NT2/D1 (cell line): ENCODE results near the gene RIT2.

Source experiments
- DNase-seq: peaks from one replicate; pipeline ENCODE4 v3.0.0-alpha.2; 2011; ENCODE audit warnings: low read depth, low spot score
- H3K27me3 ChIP-seq: 2 replicates; pipeline ENCODE4 v1.6.0; 2011; ENCODE audit warnings: mild to moderate bottlenecking; ENCODE audit not compliant: insufficient read length, insufficient read depth
- H3K36me3 ChIP-seq: 2 replicates; pipeline ENCODE4 v1.6.1; 2011; ENCODE audit warnings: mild to moderate bottlenecking, low read length, mixed read lengths; ENCODE audit not compliant: insufficient read depth, insufficient read length
- H3K4me1 ChIP-seq: 2 replicates; pipeline ENCODE4 v1.5.1; 2011; ENCODE audit not compliant: insufficient read depth, insufficient read length
- H3K4me3 ChIP-seq: 2 replicates; pipeline ENCODE4 v1.5.1; 2011; ENCODE audit warnings: low read depth; ENCODE audit not compliant: insufficient read length
- H3K9ac ChIP-seq: 2 replicates; pipeline ENCODE4 v1.6.0; 2011; ENCODE audit warnings: low read depth; ENCODE audit not compliant: insufficient read length
- H3K9me3 ChIP-seq: 2 replicates; pipeline ENCODE4 v1.5.1; 2011; ENCODE audit warnings: mild to moderate bottlenecking, low read length; ENCODE audit not compliant: insufficient read depth
- SUZ12 ChIP-seq: IDR thresholded peaks from 2 replicates; pipeline ENCODE4 v1.6.1; 2011; ENCODE audit not compliant: insufficient read length, insufficient read depth; ENCODE audit errors: extremely low read depth
- YY1 ChIP-seq: IDR thresholded peaks from 2 replicates; pipeline ENCODE4 v1.6.1; 2011; ENCODE audit not compliant: insufficient read length, insufficient read depth
- ZNF274 ChIP-seq: IDR thresholded peaks from 2 replicates; pipeline ENCODE4 v1.6.1; 2011; ENCODE audit warnings: mild to moderate bottlenecking, low read depth, low read length

RIT2 gene

DNA sequence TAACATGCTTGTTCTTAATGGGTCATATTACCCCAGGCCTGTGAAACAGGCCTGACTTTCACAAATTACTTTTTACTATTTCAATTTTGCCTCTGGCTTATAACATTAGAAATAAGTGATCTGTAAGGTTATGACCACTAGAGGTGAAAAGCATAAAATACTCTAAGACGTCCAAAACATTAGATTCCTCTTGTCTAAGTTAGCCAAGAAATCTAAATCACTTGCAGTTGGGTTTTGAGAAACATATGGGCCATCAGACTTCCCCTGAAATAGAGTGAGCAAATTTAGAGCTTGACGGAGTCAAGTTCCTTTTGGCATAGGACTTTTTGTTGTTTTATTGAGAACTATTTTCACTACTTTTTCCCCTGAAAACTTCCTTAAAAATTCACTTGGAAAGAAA, 32.7 kb upstream of the RIT2 start:
- no peak for DNase-seq

DNA sequence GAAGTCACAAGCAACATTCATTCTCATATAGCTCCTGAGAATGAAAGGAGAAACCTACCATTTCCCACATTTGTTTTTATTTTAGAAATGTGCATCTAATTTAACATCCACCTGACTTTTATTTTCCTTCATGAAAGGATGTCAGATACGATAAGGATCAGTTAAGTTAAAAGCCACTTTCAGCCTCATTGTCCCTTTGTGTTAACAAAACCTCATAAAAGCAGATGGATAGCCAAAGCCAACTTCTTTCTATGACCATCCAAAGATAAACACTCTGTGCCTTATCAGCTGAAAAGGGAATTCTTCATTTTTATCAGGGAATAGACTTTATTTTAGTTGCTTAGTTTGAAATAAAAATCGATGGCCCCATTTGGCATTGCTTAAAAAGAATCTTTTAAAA, 25.7 kb upstream of the RIT2 start:
- no peaks in the 10 kb centered on the region for H3K4me1 ChIP-seq
- H3K9ac ChIP-seq, result no peak overlapping the region
- DNase-seq, result no peak
- no peaks in the 10 kb centered on the region; the same call in 1 of the 2 replicates for H3K9me3 ChIP-seq
- TF ChIP-seq YY1, result no peak
- no peaks in the 10 kb centered on the region for H3K36me3 ChIP-seq
- H3K4me3 ChIP-seq, result no peak overlapping the region
- no peaks in the 10 kb centered on the region for H3K27me3 ChIP-seq

More for the DNA sequence above, 32.7 kb upstream of the RIT2 start:
- no peaks in the 10 kb centered on the region for H3K27me3 ChIP-seq
- H3K9ac ChIP-seq, result no peak overlapping the region
- no peaks in the 10 kb centered on the region for H3K9me3 ChIP-seq
- H3K4me1 ChIP-seq, result no peaks in the 10 kb centered on the region
- TF ChIP-seq ZNF274 (no peak), YY1 (no peak), SUZ12 (no peak)
- no peaks in the 10 kb centered on the region for H3K36me3 ChIP-seq
- no peak overlapping the region for H3K4me3 ChIP-seq

DNA sequence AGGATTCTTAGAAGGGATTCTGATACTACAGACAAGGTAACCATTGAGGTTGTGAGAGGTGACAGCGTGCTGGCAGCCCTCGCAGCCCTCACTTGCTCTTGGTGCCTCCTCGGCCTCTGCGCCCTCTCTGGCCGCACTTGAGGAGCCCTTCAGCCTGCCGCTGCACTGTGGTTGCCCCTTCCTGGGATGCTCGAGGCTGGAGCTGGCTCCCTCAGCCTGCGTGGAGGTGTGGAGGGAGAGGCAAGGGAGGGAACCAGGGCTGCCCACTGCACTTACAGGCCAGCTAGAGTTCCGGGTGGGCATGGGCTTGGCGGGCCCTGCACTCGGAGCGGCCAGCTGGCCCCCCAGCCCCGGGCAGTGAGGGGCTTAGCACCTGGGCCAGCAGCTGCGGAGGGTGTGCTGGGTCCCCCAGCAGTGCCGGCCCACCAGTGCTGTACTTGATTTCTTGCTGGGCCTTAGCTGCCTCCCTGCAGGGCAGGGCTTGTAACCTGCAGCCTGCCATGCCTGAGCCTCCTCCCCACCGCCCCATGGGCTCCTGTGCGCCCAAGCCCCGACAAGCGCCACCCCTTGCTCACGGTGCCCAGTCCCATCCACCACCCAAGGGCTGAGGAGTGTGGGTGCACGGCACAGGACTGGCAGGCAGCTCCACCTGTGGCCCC, 23.9 kb upstream of the RIT2 start:
- H3K9me3 ChIP-seq, result no peaks in the 10 kb centered on the region; the same call in 1 of the 2 replicates
- no peak overlapping the region for H3K4me3 ChIP-seq
- no peaks in the 10 kb centered on the region for H3K27me3 ChIP-seq
- H3K9ac ChIP-seq, result no peak overlapping the region
- TF ChIP-seq ZNF274, result no peak
- TF ChIP-seq YY1, result no peak
- TF ChIP-seq SUZ12, result no peak
- no peaks in the 10 kb centered on the region for H3K36me3 ChIP-seq
- DNase-seq, result no peak
- H3K4me1 ChIP-seq, result no peaks in the 10 kb centered on the region

DNA sequence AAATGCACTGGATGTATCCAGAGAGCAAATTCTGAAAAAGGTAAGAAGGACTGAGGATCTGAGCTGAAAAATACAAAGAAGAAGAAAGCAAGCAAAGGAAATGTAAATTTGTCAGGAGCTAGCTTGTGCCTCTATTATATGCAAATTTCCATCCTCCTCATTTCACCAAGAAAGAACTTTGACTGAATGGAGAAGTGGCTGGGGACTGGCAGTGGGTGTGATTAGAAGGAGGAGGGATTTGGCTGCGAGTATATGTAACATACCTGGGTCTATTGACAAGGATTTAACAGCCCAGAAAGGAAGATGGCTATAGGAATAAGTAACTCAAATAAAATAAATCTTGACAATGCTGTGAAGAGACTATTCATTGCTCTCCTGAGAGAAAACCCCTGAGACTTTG, 19.4 kb upstream of the RIT2 start:
- DNase-seq, result no peak
- no peaks in the 10 kb centered on the region; the same call in 1 of the 2 replicates for H3K9me3 ChIP-seq
- no peaks in the 10 kb centered on the region for H3K27me3 ChIP-seq
- TF ChIP-seq YY1, result no peak
- no peak for TF ChIP-seq ZNF274
- TF ChIP-seq SUZ12, result no peak
- H3K9ac ChIP-seq, result no peak overlapping the region
- no peak overlapping the region for H3K4me3 ChIP-seq
- H3K4me1 ChIP-seq, result no peaks in the 10 kb centered on the region
- H3K36me3 ChIP-seq, result no peaks in the 10 kb centered on the region

DNA sequence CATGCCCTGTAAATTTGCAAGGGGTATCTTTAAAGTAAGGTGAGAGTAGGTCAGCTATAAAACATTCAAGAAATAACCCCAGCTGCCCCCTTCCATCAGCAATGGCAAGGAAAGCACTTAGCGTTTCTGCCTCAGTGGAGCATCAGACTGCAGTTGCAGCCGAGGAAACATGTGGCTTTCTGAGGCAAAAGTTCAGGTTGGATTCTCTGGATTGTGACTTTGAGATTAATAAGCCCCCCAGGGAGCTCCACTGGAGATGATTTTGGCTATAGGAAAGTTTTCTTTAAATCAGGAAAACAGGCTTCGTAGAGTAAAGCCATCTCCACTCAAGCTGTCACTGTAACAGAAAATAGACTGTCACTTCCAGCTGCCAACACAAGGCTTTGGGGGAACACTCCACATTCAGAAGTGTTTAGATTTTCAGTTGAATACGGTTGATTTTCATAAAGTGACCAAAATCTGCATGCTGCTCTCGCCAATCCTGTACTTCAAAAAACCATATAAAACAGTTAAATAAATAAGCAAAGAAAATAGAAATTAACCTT, 15.3 kb upstream of the RIT2 start:
- Histone ChIP-seq H3K9me3 (no peaks in the 10 kb centered on the region), H3K4me1 (no peaks in the 10 kb centered on the region), H3K4me3 (no peak overlapping the region), H3K36me3 (no peaks in the 10 kb centered on the region), H3K27me3 (no peaks in the 10 kb centered on the region), H3K9ac (no peak overlapping the region)
- TF ChIP-seq SUZ12, result no peak
- TF ChIP-seq YY1, result no peak
- no peak for TF ChIP-seq ZNF274
- no peak for DNase-seq

DNA sequence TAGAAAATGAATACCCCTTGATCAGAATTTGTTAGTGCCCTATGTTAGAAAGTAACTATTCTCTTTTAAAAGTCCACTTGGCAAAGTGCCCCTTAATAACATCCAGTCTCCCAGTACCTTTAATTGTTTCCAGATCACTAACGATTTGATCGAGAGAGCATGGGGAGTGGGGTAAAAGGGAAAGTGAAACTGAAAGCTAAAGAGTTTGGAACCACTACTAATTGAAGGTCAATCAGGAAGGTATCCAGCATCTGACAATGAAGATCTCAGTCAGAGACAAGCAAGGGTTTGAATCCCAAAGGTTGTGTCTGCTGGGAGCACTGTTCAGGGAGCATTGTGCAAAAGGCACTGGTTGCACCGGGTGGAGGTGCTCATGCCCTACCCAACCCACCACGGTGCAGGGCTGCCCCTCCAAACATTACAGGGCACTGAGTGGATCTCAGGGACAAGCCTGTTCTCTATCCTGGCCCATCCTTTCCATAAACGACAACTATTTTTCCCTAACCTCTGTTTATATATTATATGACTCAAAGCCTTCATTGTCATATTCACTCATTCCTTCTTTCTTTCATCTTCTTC, 14.6 kb upstream of the RIT2 start:
- DNase-seq, result no peak
- TF ChIP-seq SUZ12 (no peak), ZNF274 (no peak), YY1 (no peak)
- no peak overlapping the region for H3K4me3 ChIP-seq
- no peaks in the 10 kb centered on the region for H3K9me3 ChIP-seq
- no peaks in the 10 kb centered on the region for H3K27me3 ChIP-seq
- no peak overlapping the region for H3K9ac ChIP-seq
- H3K4me1 ChIP-seq, result no peaks in the 10 kb centered on the region
- H3K36me3 ChIP-seq, result no peaks in the 10 kb centered on the region

GRCh38 chr18:43125471-43125870, 10.0 kb upstream of the RIT2 start:
- Histone ChIP-seq H3K4me3 (no peak overlapping the region), H3K36me3 (no peaks in the 10 kb centered on the region), H3K9ac (no peak overlapping the region), H3K4me1 (no peaks in the 10 kb centered on the region), H3K27me3 (no peaks in the 10 kb centered on the region), H3K9me3 (no peaks in the 10 kb centered on the region)
- DNase-seq, result no peak
- TF ChIP-seq SUZ12 (no peak), ZNF274 (no peak), YY1 (no peak)
